HG02852 (cell line): ENCODE measurements around the gene SMG5.

Experiments used
- ATAC-seq: cut with Tn5 transposase; IDR thresholded peaks from one replicate; pipeline ENCODE4 v1.9.1; 2021; ENCODE audit warnings: mild to moderate bottlenecking, moderate library complexity; ENCODE audit not compliant: unreplicated experiment

Gene SMG5

DNA sequence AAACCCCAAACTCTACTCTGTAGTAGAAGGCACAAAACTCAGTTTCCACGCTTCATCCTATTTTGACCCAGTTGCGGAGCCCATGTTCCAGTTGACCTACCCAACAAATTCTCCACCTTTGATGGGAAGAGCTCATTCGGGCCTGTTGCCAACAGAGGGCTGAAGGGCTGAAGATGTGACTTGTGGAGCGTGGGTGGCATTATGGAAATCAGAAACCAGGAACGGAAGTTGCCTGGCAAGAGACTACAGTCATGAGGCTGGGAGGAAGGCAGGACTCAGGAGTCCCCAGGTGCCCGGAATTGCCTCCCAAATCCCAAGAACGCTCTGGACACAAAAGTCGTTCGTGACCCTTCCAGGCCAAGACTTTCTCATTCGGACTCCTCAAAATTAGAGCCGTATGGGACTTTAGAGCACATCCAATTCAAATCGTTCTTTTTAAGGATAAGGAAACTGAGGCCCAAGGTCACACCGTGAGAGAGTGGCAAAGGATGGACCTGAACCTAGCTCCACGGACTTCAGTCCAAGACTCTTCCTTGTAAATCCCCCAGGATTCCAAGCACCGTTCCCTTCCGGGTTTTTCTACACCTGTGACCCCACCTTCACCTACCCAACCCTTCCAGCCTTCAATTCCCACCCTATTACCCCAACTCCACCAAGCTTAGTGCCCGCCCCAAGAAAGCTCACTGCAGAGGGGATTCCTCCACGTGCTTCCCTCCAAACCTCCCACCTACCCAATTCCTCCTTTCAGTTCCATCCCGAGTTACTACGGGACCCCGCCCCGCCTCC, 739 bp downstream of the SMG5 start:
- peak; percentile 4 for ATAC-seq

DNA sequence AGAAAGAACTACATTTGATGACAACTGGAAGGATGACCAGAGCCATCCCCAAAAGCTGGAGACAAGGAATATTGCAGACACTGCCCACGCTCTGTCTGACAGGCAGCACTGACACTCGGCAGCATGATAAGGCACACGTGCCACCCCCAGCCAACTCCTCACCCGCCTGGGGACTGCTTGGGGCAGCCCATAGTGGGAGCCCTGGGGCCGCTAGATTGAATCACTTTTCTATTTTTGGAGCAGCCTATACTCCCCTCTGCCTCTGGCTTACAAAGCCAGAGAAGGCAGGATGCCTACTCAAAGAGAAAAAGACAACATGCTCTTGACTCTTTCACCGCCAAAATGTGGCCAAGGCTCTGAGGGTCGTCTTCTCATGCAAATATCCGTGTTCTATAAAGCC, 1.3 kb downstream of the SMG5 start:
- ATAC-seq = no peak

DNA sequence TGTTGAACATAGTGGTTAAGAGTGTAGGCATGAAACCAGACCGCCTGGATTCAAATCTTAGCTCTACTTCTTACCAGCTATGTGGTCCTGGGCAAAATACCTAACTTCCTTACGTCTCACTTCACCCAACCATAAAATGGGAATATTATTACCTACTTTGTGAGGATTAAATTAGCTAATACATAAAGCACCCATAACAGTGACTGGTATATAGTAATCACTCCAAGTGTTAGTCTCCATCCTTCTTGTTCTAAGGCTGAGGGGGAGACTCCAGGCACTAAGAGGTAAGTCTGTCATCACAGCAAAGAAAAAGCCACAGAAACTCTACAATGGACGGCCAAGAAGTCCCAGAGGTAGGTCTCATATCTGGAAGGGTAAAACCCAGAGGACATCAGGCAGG, 2.8 kb downstream of the SMG5 start:
- no peak for ATAC-seq

DNA sequence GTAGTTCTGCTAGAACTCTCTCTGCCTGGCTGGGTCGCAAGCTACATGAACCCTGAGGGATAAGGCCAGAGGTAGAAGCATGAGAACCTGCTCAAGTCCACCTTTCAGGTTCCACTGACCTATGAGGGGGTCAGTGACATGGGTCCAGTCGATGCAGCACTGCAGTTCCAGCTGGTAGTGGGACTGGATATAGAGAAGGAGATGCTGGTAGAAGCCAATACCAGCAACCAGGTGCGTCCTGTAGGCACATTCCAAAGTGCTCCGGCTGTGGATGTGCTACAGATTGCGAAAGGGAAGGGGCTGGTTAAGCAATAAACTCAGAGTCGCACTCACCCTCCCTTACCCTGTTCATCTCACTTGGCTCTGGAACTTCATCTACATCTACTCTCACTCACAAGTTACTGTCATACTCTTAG, 5.7 kb downstream of the SMG5 start:
- ATAC-seq = no peak

DNA sequence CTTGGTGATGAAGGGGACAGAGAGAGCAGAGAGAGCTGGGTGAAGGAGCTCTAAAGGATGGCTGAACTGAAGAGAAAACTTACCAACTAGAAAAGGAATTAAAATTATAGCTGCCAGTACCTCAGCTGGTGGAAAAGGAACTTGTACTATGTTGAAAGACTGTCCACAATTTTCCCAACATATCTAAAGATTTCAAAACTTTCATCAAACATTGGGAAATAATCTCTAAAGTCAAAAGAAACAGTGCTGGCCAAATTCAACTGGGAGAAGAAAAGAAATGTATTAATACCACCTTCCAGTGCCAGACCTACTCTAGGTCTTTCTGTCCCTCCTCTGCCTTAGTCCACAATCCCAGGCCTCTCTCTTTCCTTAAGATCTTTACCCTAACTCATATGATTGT, 6.1 kb downstream of the SMG5 start:
- ATAC-seq = no peak

DNA sequence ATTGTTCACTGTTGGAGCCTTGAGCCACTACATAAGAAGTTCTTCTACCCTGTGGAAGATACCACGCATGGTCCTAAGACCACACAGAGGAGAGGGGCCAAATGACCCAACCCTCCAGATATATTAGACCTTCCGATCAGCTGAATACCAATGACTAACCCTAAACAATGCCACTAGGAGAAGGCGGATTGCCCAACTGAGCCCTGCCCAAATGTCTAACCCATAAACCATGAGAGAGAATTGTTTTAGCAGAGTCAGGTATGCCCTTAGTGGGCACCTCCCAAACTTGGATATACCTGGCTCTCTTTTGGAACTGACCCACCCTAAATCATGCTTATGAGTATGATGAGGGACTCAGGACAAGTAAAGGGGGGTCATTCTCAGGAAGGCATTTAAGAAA, 12.3 kb downstream of the SMG5 start:
- ATAC-seq = no peak

DNA sequence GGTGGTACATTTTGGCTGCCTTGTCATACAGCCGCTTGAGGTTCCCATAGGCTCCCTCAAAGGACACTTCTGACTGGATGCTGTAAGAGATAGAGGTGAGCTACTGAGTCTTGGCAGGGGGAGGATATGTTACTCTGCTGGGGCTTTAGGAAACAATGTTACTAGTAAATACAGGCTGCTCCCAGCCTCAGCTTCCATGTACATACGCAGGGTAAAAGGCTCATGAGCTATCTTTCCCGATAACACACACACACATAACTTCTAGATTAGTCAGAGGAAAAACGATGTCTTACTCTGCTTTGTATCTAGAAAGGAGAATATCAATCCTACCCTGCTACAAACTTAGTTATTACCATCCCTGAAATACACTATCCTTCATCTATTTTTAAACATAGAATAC, 14.3 kb downstream of the SMG5 start:
- no peak for ATAC-seq

DNA sequence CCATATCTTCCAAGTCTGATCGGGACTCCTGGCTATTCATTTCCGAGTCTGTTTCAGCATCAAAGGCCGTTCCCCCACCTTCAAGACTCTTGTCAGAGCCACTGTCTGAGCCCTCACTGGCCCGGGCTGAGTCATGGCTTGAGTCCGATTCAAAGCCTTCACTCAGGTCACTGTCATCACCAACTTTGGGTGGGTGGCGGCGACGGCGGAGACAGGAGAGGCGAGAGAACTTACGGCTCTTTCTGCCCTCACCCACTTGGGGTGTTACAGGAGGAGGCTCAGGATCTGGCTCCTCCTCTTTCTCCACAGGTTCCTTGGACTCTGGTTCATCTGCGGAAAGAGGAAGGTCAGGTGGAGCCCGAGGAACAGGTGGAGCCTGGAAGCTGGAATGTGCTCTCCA, 16.6 kb downstream of the SMG5 start:
- no peak for ATAC-seq

DNA sequence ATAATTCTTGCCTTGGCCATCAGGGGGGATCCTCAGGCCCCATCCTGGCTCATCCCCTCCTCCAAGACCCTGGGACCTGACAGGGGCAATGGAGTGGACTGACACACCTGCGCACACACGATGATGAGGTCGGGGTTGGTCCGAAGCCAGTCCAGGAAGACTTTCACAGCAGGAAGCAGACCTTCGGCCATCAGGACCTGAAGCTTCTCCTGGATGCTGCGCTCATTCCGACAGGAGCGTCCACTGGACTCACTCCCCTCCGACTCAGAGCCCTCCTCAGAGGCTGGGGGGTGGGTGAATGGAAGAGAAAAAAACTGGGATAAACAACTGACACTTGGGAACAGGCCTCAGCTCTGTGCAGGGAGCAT, 19.4 kb downstream of the SMG5 start:
- ATAC-seq = no peak

DNA sequence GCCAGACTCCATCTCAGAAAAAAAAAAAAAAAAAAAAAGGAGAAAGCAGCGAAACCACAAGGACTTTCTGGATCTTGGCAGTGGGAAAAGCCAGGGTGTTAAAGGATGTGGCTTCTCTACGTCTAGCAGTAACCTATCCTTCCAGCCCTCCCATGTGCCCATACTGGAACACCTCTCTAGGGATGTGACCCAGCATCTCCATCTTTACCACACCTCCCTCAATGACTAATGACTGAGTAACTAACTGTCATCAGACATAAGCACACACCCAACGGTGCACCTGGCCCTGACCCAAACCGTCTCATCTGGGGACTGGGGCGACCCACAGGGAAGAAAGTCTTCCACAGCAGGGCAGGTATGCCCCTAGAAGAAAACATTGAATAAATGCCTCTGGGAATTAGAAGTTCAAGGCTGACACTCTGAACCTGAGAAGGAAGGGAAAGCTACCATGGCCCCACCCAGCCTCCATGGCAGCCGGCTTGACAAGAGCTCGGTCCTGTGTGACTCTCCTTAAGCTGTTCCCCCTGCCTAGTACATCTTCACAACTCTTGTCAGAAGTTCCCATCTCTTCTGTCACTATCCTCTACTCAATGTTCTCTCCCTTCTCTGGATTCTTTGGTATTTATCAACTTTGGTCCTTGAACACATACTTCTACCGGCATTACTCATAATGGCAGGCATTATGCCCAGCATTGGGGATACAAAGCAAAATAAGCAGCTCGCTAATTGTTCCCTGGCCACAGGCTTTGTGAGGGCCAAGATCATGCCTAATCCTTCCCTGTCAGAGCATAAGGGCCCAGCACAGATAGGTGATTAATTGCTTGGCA, 20.0 kb downstream of the SMG5 start:
- ATAC-seq = no peak

DNA sequence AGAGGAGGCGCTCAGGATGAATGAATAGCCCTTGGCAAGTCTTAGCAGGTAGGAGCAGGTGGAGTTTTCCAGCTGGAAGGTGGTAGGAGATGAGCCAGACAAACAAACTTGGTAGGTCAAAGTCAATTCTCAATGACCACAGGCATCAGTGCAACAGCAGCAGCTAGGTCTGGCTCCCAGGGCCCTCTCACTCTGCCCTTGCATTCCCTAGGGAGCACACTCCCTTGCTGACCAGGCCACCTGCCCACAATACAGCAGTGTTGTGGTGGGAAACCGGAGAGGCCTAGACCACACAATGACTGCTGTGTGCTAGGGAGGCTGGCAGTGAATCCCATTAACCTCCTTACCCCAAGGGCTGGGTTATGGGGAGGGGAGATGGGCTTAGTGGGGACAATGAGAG, 21.7 kb downstream of the SMG5 start:
- ATAC-seq = no peak

DNA sequence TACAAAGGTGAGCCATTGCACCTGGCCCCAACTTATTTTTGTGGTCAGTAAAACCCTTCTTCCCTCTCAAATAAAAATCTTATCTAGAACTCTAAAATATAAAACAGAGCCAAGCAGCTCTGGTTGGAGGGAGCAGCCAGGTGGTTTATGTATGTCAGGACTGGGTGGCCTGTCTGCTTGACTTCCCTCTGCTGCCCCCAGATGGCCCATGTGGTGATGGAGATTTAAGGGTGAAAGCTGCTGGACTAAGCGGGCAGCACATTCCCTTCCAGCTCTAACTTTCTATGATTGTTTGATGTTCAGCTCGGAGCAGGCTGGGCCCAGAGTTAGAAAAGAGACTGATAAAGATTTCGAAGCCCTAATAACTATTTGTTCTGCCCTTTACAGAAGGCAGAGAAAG, 22.8 kb downstream of the SMG5 start:
- ATAC-seq = no peak

DNA sequence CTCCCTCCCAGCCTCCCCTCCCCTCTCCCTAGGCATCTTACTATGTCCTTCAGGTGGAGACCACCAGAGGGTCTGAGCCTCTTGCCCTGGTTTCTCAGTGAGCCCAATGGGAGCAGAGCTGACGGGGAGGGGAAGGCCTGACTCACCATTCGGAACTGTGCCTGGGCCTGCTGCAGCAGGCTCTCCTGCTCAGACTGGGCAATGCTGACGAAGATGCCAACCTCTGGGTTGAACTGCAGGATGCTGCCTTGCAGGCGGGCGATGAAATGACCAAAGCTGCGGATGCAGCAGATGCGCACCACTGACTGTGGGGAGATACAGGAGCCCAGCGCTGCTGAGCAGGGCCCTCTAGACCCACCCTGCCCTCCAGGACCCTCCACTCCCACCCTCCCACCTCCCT, 23.8 kb downstream of the SMG5 start:
- ATAC-seq = no peak

DNA sequence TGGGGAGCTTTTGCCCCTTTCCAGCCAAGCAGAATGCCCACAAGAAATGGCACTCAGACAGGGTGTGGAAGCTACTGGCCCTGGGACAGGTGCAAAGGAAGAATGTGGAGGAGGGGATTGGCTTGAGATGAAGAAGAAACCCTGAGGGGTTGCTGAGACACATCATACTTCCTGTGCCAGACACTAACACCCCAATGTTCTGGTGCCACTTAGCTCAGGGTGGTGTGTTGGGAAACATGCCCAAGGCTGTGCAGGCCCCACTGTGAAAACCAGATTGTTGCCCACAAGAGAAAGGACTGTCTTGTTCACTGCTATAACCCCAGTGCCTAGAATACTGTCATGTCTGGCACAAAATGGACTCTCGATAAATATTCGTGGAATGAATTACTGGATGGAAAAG, 24.9 kb downstream of the SMG5 start:
- no peak for ATAC-seq

DNA sequence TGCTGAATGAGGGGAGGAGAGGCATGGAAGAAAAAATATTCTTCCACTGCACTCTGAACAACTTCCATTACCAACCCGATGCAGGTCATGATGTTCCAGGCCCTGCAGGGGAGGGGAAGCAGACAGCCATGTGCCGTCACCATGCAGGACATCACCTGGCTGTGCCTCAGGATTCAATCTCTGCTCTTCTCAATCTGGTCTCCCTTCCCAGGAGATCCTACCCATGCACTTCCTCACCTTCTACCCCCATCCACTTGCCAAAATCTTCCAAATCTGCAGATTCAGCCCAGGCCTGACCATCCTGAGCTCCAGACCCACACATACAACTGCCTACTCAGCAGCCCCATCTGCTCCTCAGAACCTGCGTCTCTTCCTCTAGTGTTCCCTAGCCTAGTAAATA, 29.0 kb downstream of the SMG5 start:
- ATAC-seq = no peak

DNA sequence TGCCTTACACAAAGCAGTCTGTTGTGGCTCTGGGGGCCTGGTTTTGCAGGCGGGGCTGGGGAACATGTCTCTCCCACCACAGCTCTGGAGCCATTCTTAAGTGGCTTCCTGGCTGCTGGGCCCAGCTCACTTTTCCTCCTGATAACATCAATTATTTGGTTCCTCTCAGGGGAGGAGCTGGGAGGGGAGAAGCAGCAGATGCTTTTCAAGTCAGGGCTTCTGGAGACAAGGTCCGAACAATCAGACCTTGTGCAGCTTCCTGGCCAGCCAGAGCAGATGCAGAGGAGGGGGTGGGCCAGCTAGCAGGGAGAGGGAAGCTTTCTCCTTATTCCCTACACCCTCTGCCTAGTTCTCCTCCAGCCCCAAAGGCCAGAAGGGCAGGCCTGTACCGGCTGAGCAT, 31.1 kb downstream of the SMG5 start:
- ATAC-seq = no peak

DNA sequence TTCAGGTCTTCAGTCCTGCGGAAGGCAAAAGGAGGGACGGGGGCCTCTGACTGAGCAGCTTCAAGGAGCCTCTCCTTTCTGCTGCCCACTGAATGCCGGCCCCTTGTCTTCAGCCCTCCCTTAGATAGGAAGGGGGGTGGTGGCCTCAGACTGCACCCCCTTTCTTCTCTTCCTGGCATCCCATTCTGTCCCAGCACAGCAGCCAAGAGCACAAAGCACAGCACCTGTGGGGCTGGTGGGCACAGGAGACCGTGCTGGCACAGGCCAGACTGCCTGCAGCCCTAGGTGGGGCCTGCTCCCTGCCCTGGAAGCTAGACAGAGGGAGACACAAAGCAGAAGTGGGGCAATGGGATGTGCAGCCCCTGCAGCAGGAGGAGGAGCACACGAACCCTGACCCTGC, 33.0 kb downstream of the SMG5 start:
- no peak for ATAC-seq

DNA sequence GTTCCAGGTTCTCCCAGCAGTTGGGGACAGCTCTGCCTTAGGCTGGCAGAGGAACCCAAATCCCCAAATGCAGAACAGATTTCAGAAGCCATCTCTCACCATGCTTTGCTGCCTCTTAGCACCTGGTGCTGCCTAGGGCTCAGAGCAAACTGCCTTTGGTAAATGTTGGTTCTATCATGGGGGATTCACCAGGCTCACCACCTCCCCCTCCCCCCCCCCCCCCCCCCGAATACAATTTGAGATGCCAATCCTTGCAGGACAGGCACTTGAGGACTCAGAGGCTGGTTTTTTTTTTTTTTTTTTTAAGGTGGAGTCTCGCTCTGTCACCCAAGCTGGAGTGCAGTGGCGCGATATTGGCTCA, 34.3 kb downstream of the SMG5 start:
- ATAC-seq = no peak

DNA sequence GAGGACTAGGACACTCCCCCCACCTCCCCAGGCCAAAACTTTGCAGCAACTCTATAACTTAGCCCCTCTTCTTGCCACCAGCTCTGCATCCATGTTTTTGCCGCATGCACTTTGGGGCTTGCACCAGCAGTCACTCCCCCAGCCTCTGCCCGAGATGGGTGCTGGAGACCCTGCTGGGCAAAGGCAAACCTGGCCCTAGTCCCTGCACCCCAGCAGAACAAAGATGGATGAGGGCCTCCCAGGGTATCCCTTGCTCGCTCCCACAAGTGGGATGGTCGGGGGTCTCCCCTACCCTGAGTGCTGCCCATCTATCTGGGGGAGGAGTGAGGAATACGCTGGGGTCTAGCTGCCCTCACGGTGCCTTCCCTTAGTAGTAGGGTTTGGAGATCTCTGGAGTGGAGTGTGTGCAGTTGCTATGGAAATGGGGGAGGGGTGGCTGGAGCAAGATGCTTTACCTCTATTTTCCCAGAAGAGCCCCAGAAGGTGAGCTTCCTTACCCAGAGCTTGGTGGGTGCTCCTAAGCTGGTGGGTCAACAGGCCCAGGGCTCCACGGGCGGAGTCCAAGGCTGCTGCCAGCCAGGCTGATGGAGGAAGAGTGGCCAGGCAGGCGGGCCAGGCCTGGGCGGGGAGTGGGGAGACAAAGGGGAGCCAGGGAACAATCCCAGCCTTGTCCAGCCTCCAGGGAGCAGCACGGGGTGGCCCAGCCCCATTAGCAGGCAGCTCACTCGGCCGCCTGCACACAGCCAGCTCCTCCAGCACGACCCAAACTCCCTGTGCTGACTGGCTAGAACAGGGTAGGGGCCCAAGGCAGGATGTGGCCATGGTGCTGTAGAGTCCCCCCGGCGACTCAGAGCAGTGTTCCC, 34.9 kb downstream of the SMG5 start, which contains the start of gene PAQR6:
TSS of gene PAQR6 (minus strand) at position 597 of the 863 bp plus-strand sequence. CDS start 1,325 bp downstream, outside the sequence.
- no peak for ATAC-seq

DNA sequence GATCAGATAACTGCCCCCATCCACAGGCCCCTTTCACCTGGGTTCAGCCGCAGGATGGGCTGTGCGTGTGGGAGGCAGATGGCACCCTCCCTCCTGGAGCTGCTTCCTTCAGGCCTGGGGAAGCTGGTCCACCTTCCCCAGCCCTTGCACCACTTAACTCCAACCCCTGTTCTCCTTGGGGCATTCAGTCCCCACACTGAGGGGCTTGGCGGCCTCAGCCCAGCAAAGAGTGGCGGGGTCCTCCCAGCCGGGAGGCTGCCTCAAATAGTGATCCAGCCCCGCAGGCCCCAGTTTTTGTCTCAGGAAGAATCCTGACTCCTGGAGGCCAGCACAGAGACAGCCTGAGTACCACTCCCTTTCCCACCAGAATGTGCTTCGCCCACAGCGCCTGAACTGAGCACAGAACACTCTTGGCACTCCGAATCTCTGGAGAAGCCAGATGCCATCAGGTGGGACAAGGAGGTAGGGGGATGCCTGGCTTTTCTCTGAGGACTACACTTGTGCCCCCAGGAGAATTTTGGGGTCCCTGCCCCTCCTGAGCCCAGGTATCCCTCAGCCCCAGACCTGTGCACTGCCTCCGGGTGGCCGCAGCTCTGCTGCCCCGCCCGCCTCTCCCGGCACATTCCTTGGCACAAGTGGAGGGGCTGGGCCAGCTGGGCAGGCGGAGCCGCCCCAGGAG, 35.7 kb downstream of the SMG5 start:
- ATAC-seq = no peak

DNA sequence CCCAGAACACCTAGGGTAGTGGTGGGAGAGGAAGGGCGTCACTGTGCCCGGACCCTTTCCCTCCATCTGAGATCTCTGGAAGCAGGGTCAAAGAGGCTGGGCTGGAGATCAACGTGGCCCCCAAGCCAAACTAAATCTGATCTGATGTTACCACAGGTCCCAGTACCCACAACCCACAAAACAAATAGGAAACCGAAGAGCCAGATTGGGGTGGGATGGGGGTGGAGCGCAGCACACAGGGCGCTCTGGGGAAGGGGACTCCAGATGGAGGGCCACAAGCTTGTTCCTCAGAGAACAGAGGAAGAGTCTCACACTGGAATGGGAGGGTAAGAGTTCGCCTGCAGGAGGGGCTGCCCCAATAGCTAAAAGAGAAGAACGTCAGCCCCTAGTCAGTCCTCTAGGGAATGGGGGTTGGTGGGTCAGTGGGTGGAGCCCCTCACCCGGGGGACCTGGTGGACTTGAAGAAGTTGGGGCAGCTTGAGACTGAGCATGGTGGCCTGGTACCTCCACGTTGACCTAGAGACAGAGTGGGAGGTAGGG, 36.3 kb downstream of the SMG5 start:
- ATAC-seq = no peak
